OCI-LY3 (cell line): ENCODE data around the gene WWOX.

ENCODE experiments used
- EZH2phosphoT487 ChIP-seq: fragments of 200-600 bp; shearing (Covaris generic); IDR thresholded peaks from 2 replicates; pipeline ENCODE4 v1.6.1; 2018; ENCODE audit warnings: antibody characterized with exemption, mixed run types, low read depth
- TF ChIP-seq, protein P1 (sequence below): fragments of 200-600, 300-600 bp; sonication (generic); IDR thresholded peaks from 2 replicates; pipeline ENCODE4 v1.5.1; 2014; ENCODE audit warnings: antibody characterized with exemption, low read length, low read depth

DNA sequence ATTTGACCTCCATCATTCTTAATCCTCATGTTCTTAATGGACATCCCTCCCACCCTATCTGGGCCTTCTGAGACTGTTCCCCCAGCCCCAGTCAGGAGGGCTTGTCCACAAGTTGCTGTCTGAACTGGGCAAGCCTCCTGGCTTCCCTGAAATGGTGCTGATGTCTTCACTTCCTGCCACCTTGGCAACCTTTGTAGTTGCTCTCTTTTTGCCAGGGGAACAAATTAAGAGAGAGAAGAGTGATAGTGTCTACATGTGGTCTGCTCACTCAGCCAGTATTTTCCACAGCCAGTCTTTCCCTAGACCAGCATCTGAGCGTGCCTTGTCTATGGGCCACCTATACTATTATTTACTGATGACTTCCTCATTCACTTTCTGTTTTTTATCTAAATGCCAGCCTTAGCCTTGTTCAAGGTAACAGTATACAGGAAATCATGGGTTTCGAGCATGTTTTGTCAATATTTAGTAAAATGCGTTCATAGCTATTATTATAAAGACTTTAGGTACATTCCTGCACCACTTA lies 791.0 kb downstream of the WWOX start:
- TF ChIP-seq, protein P1, sequence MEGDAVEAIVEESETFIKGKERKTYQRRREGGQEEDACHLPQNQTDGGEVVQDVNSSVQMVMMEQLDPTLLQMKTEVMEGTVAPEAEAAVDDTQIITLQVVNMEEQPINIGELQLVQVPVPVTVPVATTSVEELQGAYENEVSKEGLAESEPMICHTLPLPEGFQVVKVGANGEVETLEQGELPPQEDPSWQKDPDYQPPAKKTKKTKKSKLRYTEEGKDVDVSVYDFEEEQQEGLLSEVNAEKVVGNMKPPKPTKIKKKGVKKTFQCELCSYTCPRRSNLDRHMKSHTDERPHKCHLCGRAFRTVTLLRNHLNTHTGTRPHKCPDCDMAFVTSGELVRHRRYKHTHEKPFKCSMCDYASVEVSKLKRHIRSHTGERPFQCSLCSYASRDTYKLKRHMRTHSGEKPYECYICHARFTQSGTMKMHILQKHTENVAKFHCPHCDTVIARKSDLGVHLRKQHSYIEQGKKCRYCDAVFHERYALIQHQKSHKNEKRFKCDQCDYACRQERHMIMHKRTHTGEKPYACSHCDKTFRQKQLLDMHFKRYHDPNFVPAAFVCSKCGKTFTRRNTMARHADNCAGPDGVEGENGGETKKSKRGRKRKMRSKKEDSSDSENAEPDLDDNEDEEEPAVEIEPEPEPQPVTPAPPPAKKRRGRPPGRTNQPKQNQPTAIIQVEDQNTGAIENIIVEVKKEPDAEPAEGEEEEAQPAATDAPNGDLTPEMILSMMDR, result no peak
- no peak for TF ChIP-seq EZH2phosphoT487
